GM19043 (cell line): ENCODE data around the gene AGGF1.
"Not testable (repeated sequence)": the region's sequence is repeated elsewhere in the genome, so short reads cannot be mapped to it uniquely, and the experiment has no call there.

ENCODE experiments used
- ATAC-seq: cut with Tn5 transposase; IDR thresholded peaks from one replicate; pipeline ENCODE4 v1.9.1; 2021; ENCODE audit warnings: low read depth; ENCODE audit not compliant: unreplicated experiment

The AGGF1 gene

GRCh38 chr5:77083088-77083487 is 52.9 kb downstream of the AGGF1 start:
- ATAC-seq: no peak

- no peak for ATAC-seq
Measured at GRCh38 chr5:77086368-77086688, 56.1 kb downstream of the AGGF1 start.

- ATAC-seq: no peak
Measured at GRCh38 chr5:77086689-77087483, 56.7 kb downstream of the AGGF1 start, which contains the start of gene ZBED3. Gene ZBED3, minus strand, starts transcription at chr5:77087285. Its CDS starts 9,407 bp downstream, at chr5:77077878.

- ATAC-seq: no peak
Measured at GRCh38 chr5:77087484-77088261, 57.5 kb downstream of the AGGF1 start.

GRCh38 chr5:77095189-77095588 is 65.0 kb downstream of the AGGF1 start:
- ATAC-seq: no peak

- no peak for ATAC-seq
Measured at GRCh38 chr5:77101298-77101697, 71.1 kb downstream of the AGGF1 start.

- ATAC-seq: no peak
Measured at GRCh38 chr5:77102549-77102948, 72.3 kb downstream of the AGGF1 start.

GRCh38 chr5:77103457-77103856 is 73.3 kb downstream of the AGGF1 start:
- no peak for ATAC-seq

- ATAC-seq: no peak
Measured at GRCh38 chr5:77104813-77105212, 74.6 kb downstream of the AGGF1 start.

- ATAC-seq: not testable (repeated sequence)
Measured at GRCh38 chr5:77107035-77107434, 76.8 kb downstream of the AGGF1 start.
